HG03457 (cell line): ENCODE measurements around the gene CER1.

Experiments
- ATAC-seq: cut with Tn5 transposase; IDR thresholded peaks from one replicate; pipeline ENCODE4 v1.9.1; 2021; ENCODE audit warnings: moderate number of reproducible peaks; ENCODE audit not compliant: unreplicated experiment

CER1 gene

DNA sequence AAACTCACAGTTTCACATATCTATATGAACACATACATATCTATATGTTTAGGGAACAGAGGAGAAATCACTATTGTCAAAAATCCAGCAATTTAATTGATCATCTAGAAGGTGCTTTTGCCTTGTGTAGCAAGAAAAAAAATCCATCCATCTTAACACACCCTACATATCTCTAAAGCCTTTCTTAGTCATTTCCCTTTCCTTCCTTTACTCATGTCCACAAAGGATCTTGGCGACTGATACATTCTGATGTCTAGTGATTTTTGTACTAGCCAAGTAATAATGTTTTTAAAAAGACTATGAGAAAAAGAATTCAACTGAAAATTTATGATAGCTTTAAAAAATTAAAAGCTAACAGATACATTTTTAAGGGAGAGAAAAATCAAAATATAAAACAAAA, 51.8 kb downstream of the CER1 start:
- no peak for ATAC-seq
